Measurements from ENCODE around the gene JMJD8.
A peak's percentile ranks its signal among the peaks of the same experiment; 100 is the strongest.

JMJD8 gene

DNA sequence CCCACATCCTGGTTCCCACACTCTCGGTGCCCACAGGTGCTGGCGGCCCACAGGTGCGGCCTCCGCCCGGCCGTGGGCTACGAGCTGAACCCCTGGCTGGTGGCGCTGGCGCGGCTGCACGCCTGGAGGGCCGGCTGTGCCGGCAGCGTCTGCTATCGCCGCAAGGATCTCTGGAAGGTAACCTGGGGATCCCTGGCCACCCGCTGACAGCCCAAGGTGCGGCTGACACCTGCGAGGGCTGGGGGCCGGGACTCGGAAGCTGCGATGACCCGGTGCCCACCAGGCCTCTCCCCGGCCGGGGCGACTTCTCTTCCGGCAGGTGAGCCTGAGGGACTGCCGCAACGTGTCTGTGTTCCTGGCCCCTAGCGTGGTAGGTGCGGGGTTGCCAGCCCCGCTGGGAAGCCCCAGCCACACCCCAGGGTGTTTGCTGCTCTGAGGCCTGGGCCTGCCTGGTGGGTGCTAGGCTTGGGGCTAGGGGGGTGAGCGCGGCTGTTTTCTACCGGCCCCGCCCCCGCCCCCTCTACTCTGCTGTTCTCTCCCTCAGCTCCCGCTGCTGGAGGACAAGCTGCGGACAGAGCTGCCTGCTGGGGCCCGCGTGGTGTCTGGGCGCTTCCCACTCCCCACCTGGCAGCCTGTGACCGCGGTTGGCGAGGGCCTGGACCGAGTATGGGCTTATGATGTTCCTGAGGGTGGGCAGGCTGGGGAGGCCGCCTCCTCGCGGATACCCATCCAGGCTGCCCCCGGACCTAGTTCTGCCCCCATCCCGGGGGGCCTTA lies 37.8 kb upstream of the JMJD8 start:
- no peak for DNase-seq

- peak; percentile 80 for DNase-seq
These were observed 37.0 kb upstream of the JMJD8 start, which contains the start of gene ANTKMT for GRCh38 chr16:720990-721764. Gene ANTKMT, plus strand, starts transcription at chr16:721146. Its CDS starts 129 bp downstream, at chr16:721275.

GRCh38 chr16:720447-720989 lies 36.4 kb upstream of the JMJD8 start:
- peak; percentile 62 for DNase-seq

GRCh38 chr16:719815-720446 lies 35.8 kb upstream of the JMJD8 start:
- peak; percentile 37 for DNase-seq

DNA sequence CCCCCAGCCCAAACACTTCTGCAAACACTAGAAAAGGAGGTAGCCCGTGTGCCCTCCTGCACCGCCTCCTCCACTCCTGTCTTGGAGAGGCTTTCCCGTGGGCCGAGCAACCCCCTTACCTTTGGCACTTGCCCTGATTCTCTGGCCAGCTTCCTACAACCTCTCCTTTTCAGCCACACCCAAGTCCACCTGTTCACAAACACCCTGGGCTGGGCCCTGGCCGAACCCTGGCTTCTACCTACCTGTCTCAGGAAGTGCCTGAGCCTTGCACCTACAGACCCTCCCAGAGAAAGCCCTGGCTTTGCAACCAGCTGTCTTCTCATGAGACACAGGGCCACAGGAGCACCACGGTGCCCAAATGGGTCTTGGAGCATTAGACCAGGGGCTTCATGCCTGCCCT lies 34.8 kb upstream of the JMJD8 start:
- DNase-seq, result no peak

DNA sequence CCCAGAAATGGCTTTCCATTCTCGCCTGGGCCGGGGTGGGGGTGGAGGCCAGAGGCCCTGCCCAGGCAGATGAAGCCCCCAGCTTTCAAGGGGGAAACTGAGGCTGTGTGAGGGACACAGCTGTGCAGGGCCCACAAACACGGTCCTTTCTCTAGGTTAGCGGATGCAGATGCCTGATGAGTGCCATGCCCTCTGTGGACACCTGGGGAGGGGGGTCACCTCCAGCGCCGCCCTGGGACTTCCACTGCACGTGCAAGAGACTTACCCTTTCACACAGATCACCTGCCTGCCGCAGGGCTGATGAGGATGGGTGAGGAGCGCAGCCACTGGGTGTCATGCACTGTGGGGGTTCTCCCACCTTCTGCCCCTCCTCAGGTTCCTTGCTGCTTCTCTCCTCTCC lies 34.3 kb upstream of the JMJD8 start:
- DNase-seq, result no peak

DNA sequence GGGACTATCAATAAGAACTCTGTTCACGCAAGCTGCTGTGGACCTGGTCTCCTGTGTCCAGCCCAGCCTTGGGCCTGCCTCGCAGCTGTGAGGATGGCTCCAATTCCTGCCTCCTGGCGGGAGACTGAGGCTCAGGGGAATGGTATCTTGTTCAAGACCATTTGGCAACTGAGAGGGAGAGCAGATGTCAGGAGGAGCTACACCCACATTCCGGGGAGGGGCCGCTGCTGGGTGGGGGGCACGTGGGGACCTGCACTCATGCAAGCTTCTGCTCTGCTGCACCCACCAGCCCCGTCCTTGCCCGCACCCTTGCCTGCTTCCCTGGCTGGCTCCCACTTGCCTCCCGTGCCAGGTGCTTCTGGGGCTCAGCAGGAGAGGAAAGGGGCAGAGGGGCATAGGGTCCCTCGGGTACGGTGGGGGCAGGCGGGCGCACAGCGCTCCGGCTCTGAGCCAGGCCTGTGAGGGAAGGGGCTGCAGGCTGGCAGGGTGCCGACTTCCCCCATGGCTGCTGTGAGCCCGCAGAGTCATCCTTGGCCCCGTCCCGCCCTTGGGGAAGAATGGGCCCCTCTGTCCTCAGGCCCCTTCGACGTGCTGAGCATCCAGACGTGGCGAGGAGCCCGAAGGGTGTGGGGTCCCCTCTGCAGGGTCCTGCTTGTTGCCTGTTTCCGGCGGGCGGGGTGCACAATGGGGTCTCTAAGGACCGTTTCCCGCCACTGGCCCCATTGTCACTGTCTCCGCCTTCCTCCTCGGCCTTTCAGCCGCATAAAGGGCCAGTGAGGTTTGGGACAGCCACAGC lies 33.5 kb upstream of the JMJD8 start:
- DNase-seq, result no peak

DNA sequence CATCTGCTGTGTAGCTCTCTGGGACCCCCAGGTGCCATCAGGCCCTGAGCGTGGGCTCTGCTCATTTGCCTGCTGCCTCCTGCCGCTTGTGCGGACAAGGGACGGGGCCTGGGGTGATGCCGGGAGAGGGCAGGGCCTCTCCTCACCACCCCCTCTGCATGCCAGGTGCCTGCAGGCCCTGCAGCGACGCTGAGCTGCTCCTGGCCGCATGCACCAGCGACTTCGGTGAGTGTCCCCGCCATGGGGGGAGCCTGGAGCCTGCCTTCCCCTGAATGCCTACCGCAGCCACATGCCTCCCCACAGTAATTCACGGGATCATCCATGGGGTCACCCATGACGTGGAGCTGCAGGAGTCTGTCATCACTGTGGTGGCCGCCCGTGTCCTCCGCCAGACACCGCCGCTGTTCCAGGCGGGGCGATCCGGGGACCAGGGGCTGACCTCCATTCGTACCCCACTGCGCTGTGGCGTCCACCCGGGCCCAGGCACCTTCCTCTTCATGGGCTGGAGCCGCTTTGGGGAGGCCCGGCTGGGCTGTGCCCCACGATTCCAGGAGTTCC lies 32.7 kb upstream of the JMJD8 start:
- DNase-seq, result no peak

GRCh38 chr16:716200-716568 lies 32.0 kb upstream of the JMJD8 start:
- no peak for DNase-seq

- no peak for DNase-seq
These were observed 31.5 kb upstream of the JMJD8 start for GRCh38 chr16:715477-716199.

GRCh38 chr16:714558-715476 lies 30.7 kb upstream of the JMJD8 start, which contains the start of gene METRN:
Gene METRN, plus strand, starts transcription at chr16:715118. Its CDS starts 172 bp downstream, at chr16:715290.
- DNase-seq, result peak; percentile 79

DNA sequence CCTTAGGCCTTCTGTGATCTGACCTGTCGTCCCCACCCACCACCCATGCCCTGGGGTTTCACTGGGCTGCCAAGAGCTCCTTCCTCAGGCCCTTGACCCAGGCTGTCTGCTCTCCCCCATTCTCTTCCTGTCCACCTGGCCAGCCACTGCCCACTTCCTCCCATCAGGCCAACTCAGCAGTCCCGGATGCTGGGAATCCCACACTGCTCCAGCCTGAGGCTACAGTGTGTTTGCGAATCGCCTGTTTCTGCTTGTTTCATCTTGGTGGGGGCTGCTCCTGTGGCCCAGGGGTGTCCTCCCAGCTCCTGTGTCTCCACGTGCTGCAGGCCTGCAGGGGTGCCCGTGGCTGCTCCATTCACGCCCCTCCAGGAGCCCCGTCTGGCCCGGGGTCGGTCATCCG lies 29.9 kb upstream of the JMJD8 start:
- no peak for DNase-seq

DNA sequence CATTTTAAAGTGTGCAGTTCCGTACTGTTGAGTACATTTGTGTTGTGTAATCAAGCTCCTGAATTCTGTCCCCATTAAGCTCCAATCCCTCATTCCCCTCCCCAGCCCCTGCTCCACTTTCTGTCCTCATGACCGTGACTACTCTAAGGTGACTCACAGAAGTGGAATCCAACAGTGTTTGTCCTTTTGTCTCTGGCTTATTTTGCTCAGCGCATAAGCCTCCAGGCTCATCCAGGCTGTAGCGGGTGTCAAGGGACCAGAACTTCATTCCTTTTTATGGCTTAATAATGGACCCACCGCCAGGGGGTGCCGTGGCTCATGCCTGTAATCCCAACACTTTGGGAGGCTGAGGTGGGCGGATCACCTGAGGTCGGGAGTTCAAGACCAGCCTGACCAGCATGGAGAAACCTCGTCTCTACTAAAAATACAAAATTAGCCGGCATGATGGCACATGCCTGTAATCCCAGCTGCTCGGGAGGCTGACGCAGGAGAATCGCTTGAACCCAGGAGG lies 28.7 kb upstream of the JMJD8 start:
- peak; percentile 54 for DNase-seq

GRCh38 chr16:711548-712320 lies 27.6 kb upstream of the JMJD8 start:
- peak; percentile 46 for DNase-seq

DNA sequence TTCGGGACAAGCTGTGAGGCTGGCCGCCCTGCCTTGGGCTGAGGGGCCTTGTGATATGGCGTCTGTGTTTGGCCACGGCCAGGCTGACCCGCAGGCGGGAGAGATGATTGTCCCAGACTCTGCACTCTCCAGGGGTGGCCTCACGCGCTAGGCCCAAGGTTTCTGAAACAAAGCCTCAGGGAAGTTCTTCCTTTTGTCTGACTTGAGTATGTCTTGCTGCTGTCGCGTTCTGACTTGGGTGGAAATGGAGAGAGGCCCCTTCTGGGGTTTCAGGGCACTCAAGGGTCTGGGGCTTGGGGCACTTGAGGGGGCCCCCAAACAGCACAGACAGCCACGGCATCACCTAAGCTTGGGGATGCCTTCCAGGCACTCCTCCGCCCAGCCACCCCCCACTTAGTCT lies 26.9 kb upstream of the JMJD8 start:
- DNase-seq, result no peak

DNA sequence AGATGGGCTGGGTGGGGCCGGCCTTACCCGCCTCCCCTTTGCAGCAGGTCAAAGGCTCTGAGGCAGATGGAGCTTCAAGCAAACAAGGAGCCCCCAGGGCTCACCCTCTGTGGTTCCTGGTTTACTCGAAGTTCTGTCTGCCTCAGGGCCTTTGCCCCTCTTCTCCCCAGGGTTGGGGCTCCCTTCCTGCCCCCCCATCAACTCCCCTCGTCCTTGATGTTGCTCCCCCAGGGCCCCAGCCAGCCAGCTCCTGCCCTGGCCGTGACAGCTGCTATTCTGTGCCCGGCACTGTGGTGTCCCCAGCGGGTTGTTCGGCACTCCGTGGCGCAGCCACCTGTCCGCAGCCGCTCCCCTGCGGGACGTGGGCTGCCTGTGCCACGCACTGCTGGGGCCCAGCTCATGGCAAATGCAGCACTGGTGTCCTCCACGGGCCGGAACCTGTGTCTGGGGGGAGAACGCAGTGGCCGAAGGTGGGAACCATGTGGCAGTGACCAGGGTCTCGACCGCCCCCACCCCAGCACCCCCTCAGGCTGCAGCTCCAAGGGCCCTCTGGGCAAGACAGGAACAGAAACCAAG lies 26.5 kb upstream of the JMJD8 start:
- DNase-seq, result no peak

- peak; percentile 60 for DNase-seq
These were observed 25.7 kb upstream of the JMJD8 start for GRCh38 chr16:709566-710499.

DNA sequence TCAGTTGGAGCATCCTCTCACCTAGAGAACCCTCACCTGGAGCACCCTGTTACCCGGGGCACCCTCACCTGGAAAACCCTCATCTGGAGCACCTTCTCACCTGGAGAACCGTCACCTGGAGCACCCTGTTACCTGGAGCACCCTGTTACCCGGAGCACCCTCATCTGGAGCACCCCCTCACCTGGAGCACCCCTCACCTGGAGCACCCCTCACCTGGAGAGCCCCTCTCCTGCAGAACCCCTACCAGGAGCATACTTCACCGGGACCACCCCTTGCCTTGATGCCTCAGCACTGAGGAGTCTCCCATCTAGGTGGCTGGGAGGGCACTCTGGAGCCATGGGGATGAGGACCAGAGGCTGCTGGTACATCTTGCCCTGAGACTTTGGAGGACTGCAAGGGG lies 24.8 kb upstream of the JMJD8 start:
- DNase-seq, result no peak
